ENCODE results near the gene EEF2.

Gene EEF2

DNA sequence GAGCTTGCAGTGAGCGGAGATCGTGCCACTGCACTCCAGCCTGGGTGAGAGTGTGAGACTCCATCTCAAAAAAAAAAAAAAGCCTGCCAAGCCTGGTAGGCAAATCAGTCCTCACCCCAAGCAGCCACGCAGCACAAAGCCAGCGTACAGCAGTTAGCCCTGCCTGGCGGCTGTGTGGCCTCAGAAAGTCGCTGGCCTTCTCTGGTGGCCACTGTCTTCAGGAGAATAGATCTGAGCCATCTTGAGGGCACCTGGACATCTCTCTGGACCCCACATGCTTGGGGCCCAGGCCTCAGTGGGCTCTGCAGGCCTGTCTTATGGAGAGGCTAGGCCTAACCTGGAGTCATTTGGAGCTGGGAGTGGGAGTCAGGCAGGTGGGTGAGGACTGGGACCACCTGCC, 45.3 kb upstream of the EEF2 start:
- no peak for TF ChIP-seq CTCF (IDR thresholded peaks at IDR 0.05; ENCODE audit: control insufficient read depth, extremely low read depth, insufficient read depth)
- no peak overlapping the region for H3K4me3 ChIP-seq (ENCODE audit: low read depth, low read length)
- no peak for DNase-seq (ENCODE audit: low read depth)

GRCh38 chr19:4029247-4029614, 44.0 kb upstream of the EEF2 start:
- no peak overlapping the region for H3K4me3 ChIP-seq (ENCODE audit: low read depth, low read length)
- no peak for DNase-seq (ENCODE audit: low read depth)
- no peak for TF ChIP-seq CTCF (IDR thresholded peaks at IDR 0.05; ENCODE audit: control insufficient read depth, extremely low read depth, insufficient read depth)

DNA sequence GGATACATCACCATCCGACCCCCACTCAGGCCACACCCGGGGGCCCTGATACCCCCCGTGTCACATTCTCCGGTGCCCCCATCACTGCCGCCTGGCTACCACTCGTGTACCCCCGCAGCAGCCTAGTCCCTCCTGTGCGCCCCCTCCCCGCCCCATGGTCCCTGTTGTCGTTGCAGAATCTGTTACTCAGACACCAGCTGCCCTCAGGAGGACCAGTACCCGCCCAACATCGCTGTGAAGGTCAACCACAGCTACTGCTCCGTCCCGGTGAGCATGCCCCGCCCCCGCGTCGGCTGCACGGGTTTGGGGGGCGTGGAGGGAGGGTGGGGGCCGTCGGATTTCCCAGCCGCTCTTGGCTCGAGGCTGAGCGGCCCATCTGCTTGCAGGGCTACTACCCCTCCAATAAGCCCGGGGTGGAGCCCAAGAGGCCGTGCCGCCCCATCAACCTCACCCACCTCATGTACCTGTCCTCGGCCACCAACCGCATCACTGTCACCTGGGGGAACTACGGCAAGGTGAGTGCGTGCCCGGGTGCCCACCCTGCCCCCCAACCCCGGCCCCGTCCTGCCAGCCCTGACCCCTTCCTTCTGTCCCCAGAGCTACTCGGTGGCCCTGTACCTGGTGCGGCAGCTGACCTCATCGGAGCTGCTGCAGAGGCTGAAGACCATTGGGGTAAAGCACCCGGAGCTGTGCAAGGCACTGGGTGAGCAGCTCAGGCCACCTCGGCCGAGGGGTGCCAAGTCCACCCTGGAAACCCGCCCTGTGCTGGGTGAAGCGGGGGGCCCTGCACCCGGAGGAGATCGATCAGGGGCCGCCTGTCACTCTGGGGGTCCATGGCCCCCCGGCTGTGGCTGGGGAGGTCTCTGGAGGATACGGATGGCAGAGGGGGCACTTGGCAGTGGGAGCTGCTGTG, 43.3 kb upstream of the EEF2 start:
- DNase-seq (ENCODE audit: low read depth): no peak
- H3K4me3 ChIP-seq (ENCODE audit: low read depth, low read length): no peak overlapping the region
- no peak for TF ChIP-seq CTCF (IDR thresholded peaks at IDR 0.05; ENCODE audit: control insufficient read depth, extremely low read depth, insufficient read depth)

- DNase-seq (ENCODE audit: low read depth): no peak
- no peak overlapping the region for H3K4me3 ChIP-seq (ENCODE audit: low read depth, low read length)
- TF ChIP-seq CTCF (IDR thresholded peaks at IDR 0.05; ENCODE audit: control insufficient read depth, extremely low read depth, insufficient read depth): no peak
Measured at GRCh38 chr19:4027146-4027545, 41.9 kb upstream of the EEF2 start.

DNA sequence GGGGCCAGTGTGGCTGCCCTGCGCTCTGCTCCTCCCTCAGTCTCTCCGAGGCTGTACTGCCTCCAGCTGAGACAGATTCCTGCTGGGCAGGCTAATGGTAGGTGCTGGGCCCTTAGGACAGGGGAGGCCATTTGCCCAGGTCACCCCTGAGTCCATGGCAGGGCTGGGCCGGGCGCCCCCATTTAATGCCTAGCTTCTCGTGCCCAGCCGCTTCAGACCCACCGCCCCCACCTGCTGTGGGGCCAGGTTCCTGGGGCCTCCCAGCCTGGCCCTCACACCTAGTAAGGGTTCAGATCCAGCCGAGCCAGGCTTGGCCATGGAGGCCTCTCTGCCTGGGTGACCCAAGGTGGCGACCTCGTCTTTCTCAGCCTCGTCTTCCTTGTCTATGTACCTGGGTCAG, 40.1 kb upstream of the EEF2 start:
- H3K4me3 ChIP-seq (ENCODE audit: low read depth, low read length): no peak overlapping the region
- no peak for TF ChIP-seq CTCF (IDR thresholded peaks at IDR 0.05; ENCODE audit: control insufficient read depth, extremely low read depth, insufficient read depth)
- no peak for DNase-seq (ENCODE audit: low read depth)

DNA sequence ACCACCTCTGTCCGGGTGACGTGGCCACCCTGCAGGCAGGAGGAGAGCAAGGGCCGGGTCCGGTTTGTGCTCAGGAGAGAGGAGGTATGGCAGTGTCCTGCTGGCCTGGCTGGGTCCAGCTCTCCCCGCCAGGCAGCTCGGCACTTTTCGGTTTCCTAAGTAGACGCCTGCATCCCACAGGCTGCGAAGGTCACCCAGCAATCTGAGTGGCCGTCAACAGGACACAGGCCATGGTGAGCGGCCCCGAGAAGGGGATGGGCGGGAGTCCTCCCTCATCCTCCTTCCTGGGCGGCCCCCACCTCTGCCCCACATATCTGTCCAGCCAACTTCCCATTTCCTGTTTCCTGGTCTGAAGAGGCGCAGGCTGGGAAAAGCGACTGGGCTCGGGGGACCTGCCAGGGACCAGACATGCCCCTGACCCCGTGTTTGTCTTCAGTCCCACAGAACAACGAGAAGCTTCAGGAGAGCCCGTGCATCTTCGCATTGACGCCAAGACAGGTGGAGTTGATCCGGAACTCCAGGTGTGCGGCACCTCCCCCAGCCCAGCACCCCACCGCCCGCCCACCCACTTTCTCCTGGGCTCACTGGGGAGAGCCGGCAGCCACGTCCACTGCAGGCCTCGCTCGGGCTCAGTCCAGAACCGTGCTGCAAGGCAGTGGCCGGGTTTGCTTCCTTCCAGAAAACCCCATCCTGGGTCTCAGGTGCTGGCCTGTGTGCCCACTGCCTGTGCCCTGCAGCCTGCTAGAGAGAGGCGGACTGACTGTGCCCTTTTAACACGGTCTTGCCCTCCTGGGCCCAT, 38.5 kb upstream of the EEF2 start:
- no peak for DNase-seq (ENCODE audit: low read depth)
- H3K4me3 ChIP-seq (ENCODE audit: low read depth, low read length): no peak overlapping the region
- TF ChIP-seq CTCF (IDR thresholded peaks at IDR 0.05; ENCODE audit: control insufficient read depth, extremely low read depth, insufficient read depth): no peak
